HG03460 (cell line): ENCODE measurements around the gene HMX1.

Experiments used
- ATAC-seq: cut with Tn5 transposase; IDR thresholded peaks from one replicate; pipeline ENCODE4 v1.9.1; 2021; ENCODE audit not compliant: unreplicated experiment

HMX1 gene

DNA sequence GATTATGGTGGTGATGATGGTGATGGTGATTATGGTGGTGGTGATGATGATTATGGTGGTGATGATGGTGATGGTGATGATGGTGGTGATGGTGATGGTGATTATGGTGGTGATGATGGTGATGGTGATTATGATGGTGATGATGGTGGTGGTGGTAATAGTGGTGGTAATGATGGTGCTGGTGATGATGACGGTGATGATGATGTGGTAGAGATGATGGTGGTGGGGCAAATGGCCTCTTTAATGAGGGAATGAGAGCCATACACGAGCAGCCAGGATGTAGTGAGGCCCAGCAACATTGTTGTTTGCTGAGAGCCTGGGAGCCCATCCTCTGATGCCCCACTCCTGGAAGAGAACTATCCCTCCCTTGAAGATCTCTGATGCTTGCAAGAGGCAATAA, 29.0 kb downstream of the HMX1 start:
- ATAC-seq = no peak

- ATAC-seq = no peak
Observed at GRCh38 chr4:8841678-8842268, 29.9 kb downstream of the HMX1 start.

DNA sequence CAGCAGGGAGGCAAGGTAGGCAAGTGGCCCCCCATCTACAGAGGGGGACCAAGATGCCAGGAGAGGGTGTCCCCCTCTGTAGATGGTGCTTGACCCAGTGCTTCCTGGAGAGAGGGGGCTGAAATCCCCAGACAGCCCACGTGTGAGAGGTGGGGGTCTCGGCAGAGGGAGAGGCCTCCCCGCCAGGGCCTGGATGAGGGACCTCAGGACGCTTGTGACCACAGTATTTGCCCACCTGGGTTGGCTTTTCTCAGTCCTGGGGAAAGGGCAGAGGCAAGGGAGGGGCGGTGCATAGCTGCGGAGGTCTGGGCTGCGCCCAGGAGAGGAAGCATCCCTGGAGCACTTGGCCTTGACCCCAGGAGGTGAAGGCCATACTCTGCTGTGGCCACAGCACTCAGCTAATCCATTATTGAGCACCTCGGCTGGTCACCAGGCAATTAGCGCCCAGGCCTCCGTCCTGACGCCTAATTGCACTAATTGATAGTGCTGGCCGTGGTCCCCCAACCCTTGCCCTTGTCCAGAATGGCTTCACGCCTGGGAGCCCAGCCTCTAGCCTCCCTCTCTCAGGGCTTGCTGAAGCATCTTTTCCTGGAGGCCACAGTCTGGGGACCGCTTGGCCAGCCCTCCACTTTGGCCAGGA, 30.7 kb downstream of the HMX1 start:
- no peak for ATAC-seq

DNA sequence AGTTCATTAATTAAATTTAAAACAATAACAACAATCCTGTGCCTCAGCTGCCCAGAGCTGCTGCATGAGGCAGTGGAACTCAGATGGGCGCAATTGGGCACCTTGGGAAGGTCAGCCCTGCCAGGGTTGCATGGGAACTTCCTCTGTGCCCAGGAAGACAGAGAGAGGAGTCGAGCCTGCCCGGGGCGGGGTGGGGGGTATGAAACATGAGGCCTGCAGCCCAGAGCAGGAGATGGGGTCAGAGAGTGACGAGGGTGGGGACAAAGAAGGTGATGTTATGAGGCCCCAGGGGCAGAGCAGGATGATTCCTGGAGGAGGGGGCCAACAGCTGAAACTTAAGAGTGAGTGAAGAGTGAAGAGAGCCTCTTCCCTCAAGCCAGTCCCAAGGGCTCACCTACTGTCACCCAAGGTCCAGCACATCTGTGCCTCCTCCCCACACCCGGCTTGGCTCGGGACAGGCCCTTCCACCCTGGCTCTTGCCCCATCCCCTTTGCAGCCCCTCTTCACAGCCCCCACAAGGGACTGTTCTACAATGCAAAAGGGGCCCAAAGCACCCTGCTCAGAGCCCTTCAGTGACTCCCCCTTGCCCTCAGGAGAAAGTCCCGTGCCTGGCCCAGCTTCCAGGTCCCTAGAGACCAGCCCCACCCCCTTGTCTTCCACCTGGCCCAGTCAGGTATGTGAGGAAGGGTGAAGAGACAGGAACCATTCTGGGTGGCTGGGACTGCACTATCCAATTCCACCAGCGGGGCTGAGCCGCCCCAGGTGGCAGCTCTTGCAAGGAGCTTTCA, 31.4 kb downstream of the HMX1 start:
- no peak for ATAC-seq

DNA sequence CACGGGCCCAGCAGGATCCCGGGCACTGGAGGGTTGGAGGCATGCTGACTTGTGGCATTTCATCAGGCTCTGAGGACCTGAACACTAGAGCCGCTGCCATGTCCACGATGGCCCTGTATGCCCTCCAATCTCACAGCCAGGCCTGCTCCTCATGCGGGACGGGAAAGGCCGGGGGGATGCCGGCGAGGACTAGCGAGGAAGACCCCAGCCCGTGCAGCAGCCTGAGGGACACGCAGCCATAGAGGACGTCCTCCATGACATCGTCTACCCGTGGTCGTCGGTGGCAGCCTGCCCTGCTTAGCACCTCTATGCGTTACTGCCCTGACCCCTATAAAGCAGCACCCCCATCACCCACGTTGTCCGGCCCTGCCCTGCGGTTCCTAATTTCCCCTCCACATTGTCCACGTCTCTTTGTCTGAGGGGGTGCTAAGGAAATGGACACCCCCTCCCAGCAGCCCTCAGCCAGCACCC, 32.6 kb downstream of the HMX1 start:
- ATAC-seq = no peak

GRCh38 chr4:8838296-8838960, 33.2 kb downstream of the HMX1 start:
- no peak for ATAC-seq

DNA sequence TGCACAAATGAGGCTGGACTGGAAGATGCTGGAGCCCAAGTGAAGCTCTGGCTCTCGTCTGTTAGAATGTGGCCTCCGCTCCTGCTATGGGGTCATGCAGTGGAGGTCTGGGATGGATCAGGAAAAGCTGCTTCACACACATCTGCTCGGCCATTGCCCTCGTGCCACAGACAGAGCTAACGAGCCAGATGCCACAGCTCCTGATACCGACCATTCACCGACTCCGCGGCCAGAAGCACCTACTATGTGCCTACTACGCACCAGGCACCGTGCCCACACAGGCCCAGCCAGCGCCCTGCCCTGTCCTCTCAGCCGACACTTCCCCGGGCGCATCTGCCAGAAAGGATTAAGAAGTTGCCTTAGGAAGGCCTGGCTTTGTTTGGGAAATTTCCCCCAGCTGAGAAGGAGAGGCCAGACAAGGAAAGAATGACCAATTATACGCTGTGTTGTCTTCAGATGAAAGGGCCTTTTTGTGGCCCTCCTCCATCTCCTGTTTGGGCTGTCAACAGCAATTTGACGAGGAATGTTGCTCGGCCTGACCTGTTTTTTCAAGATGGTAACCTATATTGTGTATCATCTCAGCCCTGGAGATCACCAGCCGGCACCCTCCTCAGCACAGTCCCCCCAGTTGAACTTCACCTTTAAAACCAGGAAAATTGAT, 34.3 kb downstream of the HMX1 start:
- ATAC-seq = no peak

- ATAC-seq = no peak
Observed at GRCh38 chr4:8836664-8837171, 34.9 kb downstream of the HMX1 start.

- ATAC-seq = no peak
Observed at GRCh38 chr4:8835521-8836365, 35.9 kb downstream of the HMX1 start.

GRCh38 chr4:8834681-8835220, 36.9 kb downstream of the HMX1 start:
- no peak for ATAC-seq

- no peak for ATAC-seq
Observed at GRCh38 chr4:8832113-8832915, 39.3 kb downstream of the HMX1 start.

- ATAC-seq = no peak
Observed at GRCh38 chr4:8831221-8832112, 40.2 kb downstream of the HMX1 start.

DNA sequence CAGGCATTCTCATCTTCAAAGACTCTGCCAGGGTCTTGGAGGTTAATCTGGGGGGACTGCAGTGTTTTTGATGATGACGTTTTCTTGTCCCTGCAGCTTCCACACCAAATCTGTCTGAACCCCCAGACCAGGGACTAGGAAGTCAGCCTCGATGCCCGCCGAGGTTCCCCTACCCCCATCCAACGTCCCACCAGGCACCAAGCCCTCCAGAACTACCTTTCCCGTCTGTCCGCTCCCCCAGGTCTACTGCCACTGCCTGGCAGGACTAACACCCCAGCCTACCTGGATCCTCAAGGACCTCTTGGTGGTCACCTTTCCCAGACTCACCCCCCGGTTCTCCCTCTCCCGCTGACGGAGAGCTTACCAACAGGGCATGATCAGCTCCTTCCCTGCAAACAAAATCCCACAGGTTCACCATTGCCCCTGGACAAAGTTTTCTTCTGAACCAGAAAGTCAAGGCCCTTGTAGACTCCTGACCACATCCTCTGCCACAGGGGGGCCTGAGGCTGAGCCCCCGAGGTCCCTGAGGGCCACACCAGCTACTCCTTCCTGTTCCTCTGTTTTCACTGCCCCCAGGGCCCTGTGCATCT, 40.9 kb downstream of the HMX1 start:
- ATAC-seq = no peak

- no peak for ATAC-seq
Observed at GRCh38 chr4:8830056-8830455, 41.6 kb downstream of the HMX1 start.

DNA sequence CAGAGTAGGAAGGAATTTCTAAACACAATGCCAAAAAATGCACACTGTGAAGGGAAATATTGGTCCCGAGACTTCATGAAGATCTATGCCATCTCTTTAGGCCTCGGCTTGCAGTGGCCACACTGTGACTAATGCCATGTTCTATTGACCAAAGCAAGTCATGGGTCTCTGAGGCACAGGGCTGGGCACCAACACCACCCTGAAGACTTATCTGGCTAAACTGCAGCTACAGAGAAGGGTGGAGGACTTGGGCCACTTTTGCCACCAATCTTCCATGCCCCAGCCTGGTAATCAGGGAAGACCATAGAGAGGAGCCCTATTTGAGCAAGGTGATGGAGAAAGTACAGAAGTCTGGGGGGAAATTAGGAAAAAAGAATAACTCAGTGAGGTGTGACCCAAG, 42.1 kb downstream of the HMX1 start:
- ATAC-seq = no peak

DNA sequence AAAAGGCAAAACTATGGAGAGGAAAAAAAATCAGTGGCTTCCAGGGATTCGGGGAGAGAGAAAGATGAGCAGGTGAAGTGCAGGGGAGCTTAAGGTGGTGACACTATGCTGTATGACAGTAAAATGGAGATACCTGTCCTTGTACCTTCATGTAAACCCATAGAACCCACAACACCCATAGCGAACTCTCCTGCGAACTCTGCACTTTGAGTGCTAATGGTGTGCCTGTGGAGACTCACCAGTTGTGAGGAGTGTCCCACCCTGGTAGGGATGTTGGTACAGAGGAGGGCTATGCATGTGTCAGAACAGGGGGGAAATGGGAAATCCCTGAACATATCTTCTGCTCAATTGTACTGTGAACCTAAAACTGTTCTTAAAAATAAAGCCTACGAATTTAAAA, 42.8 kb downstream of the HMX1 start:
- no peak for ATAC-seq

GRCh38 chr4:8821151-8821950, 50.3 kb downstream of the HMX1 start:
- no peak for ATAC-seq
